Mononuclear cell (primary cell): Measurements from ENCODE around the gene GRIK2. TPM values are rescaled to one million over a fixed set of nuclear protein-coding genes. Genes with fewer than 3 reads are reported as not detected.

Source experiments
- H3K27me3 ChIP-seq: 2 replicates; pipeline ENCODE4 v1.6.0; 2011; ENCODE audit warnings: low read length, control low read depth; ENCODE audit not compliant: insufficient read depth
- H3K4me1 ChIP-seq: 2 replicates; pipeline ENCODE4 v1.5.1; 2011; ENCODE audit warnings: mild to moderate bottlenecking, low read length, control low read depth; ENCODE audit not compliant: insufficient read depth
- H3K4me3 ChIP-seq: 2 replicates; pipeline ENCODE4 v1.5.1; 2011; ENCODE audit warnings: mild to moderate bottlenecking, low read length, moderate library complexity
- H3K9me3 ChIP-seq: 2 replicates; pipeline ENCODE4 v1.5.1; 2011; ENCODE audit warnings: low read depth, mild to moderate bottlenecking, control low read depth, low read length
- total RNA-seq: library from RNA; depleted of rRNA; stranded (reverse); fragments of >200 nt; gene quantifications from one replicate; pipeline ENCODE4 v1.2.3, GENCODE V29; 2012

The GRIK2 gene
- total RNA-seq, 1 donor = not detected

- Histone ChIP-seq H3K4me1 (no peaks in the 10 kb centered on the region), H3K9me3 (no peaks in the 10 kb centered on the region), H3K27me3 (no peaks in the 10 kb centered on the region), H3K4me3 (no peak overlapping the region)
These were observed 138.0 kb downstream of the GRIK2 start for GRCh38 chr6:101531538-101531937.

GRCh38 chr6:101534386-101534785 is 140.9 kb downstream of the GRIK2 start:
- H3K4me1 ChIP-seq = no peaks in the 10 kb centered on the region
- H3K27me3 ChIP-seq = no peaks in the 10 kb centered on the region
- no peak overlapping the region for H3K4me3 ChIP-seq
- H3K9me3 ChIP-seq = no peaks in the 10 kb centered on the region

- no peaks in the 10 kb centered on the region for H3K4me1 ChIP-seq
- H3K27me3 ChIP-seq = no peaks in the 10 kb centered on the region
- no peak overlapping the region for H3K4me3 ChIP-seq
- H3K9me3 ChIP-seq = no peaks in the 10 kb centered on the region
These were observed 141.3 kb downstream of the GRIK2 start for GRCh38 chr6:101534821-101535220.

GRCh38 chr6:101537753-101538316 is 144.3 kb downstream of the GRIK2 start:
- no peaks in the 10 kb centered on the region for H3K27me3 ChIP-seq
- H3K4me1 ChIP-seq = no peaks in the 10 kb centered on the region
- H3K9me3 ChIP-seq = no peaks in the 10 kb centered on the region
- H3K4me3 ChIP-seq = no peak overlapping the region

- Histone ChIP-seq H3K27me3 (no peaks in the 10 kb centered on the region), H3K9me3 (no peaks in the 10 kb centered on the region), H3K4me1 (no peaks in the 10 kb centered on the region), H3K4me3 (no peak overlapping the region)
These were observed 146.2 kb downstream of the GRIK2 start for GRCh38 chr6:101539510-101540245.

GRCh38 chr6:101541894-101542293 is 148.4 kb downstream of the GRIK2 start:
- H3K9me3 ChIP-seq = no peaks in the 10 kb centered on the region
- H3K4me3 ChIP-seq = no peak overlapping the region
- H3K4me1 ChIP-seq = no peaks in the 10 kb centered on the region
- H3K27me3 ChIP-seq = no peaks in the 10 kb centered on the region

GRCh38 chr6:101543796-101544195 is 150.3 kb downstream of the GRIK2 start:
- Histone ChIP-seq H3K9me3 (no peaks in the 10 kb centered on the region), H3K4me3 (no peak overlapping the region), H3K27me3 (no peaks in the 10 kb centered on the region), H3K4me1 (no peaks in the 10 kb centered on the region)

GRCh38 chr6:101544286-101544685 is 150.8 kb downstream of the GRIK2 start:
- Histone ChIP-seq H3K4me1 (no peaks in the 10 kb centered on the region), H3K27me3 (no peaks in the 10 kb centered on the region), H3K4me3 (no peak overlapping the region), H3K9me3 (no peaks in the 10 kb centered on the region)

- no peaks in the 10 kb centered on the region for H3K27me3 ChIP-seq
These were observed 151.7 kb downstream of the GRIK2 start for GRCh38 chr6:101545191-101545590.

GRCh38 chr6:101550451-101550850 is 156.9 kb downstream of the GRIK2 start:
- Histone ChIP-seq H3K9me3 (no peaks in the 10 kb centered on the region), H3K4me3 (no peak overlapping the region), H3K27me3 (no peaks in the 10 kb centered on the region), H3K4me1 (no peaks in the 10 kb centered on the region)

More at GRCh38 chr6:101545191-101545590, 151.7 kb downstream of the GRIK2 start:
- no peaks in the 10 kb centered on the region for H3K9me3 ChIP-seq
- no peak overlapping the region for H3K4me3 ChIP-seq
- no peaks in the 10 kb centered on the region for H3K4me1 ChIP-seq

- Histone ChIP-seq H3K4me1 (no peaks in the 10 kb centered on the region), H3K9me3 (no peaks in the 10 kb centered on the region), H3K27me3 (no peaks in the 10 kb centered on the region), H3K4me3 (no peak overlapping the region)
These were observed 160.7 kb downstream of the GRIK2 start for GRCh38 chr6:101554231-101554630.

GRCh38 chr6:101558712-101559111 is 165.2 kb downstream of the GRIK2 start:
- H3K4me3 ChIP-seq = no peak overlapping the region
- no peaks in the 10 kb centered on the region for H3K9me3 ChIP-seq
- no peaks in the 10 kb centered on the region for H3K4me1 ChIP-seq
- H3K27me3 ChIP-seq = no peaks in the 10 kb centered on the region

GRCh38 chr6:101572627-101573026 is 179.1 kb downstream of the GRIK2 start:
- Histone ChIP-seq H3K4me1 (no peaks in the 10 kb centered on the region), H3K4me3 (no peak overlapping the region), H3K9me3 (peaks cover 4% of the 10 kb centered on the region), H3K27me3 (no peaks in the 10 kb centered on the region)

- no peaks in the 10 kb centered on the region for H3K4me1 ChIP-seq
These were observed 183.6 kb downstream of the GRIK2 start for GRCh38 chr6:101577091-101577490.

GRCh38 chr6:101578306-101578705 is 184.8 kb downstream of the GRIK2 start:
- Histone ChIP-seq H3K9me3 (no peaks in the 10 kb centered on the region), H3K27me3 (no peaks in the 10 kb centered on the region), H3K4me1 (no peaks in the 10 kb centered on the region), H3K4me3 (no peak overlapping the region)

More at GRCh38 chr6:101577091-101577490, 183.6 kb downstream of the GRIK2 start:
- H3K4me3 ChIP-seq = no peak overlapping the region
- H3K27me3 ChIP-seq = no peaks in the 10 kb centered on the region
- no peaks in the 10 kb centered on the region for H3K9me3 ChIP-seq

- H3K4me1 ChIP-seq = no peaks in the 10 kb centered on the region
- H3K9me3 ChIP-seq = no peaks in the 10 kb centered on the region
- H3K4me3 ChIP-seq = no peak overlapping the region
- no peaks in the 10 kb centered on the region for H3K27me3 ChIP-seq
These were observed 189.3 kb downstream of the GRIK2 start for GRCh38 chr6:101582792-101583191.
